ENCODE measurements around the gene DCANP1.

DNA sequence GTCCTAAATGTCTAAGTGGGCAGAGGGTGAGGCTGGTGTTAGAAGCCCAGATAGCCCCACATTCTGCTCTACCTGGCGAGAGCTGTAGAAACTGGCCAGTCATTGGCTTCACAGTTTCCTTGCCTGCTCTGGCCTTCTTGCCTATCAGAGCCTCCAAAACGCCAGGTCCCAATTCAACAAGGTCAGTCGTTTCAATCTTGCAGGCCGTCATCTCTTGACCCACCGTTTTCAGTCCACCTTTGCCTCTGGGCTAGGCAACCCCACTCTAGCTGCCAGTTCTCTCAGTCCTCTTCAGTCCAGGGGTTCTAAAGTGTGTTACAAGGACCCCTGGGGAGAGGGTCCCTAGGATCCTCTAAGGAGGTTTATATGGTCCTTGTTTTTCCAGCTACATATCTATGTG, 25.0 kb upstream of the DCANP1 start:
- no peak for TF ChIP-seq POLR2AphosphoS5 (IDR thresholded peaks at IDR 0.05)
- TF ChIP-seq, protein P1, sequence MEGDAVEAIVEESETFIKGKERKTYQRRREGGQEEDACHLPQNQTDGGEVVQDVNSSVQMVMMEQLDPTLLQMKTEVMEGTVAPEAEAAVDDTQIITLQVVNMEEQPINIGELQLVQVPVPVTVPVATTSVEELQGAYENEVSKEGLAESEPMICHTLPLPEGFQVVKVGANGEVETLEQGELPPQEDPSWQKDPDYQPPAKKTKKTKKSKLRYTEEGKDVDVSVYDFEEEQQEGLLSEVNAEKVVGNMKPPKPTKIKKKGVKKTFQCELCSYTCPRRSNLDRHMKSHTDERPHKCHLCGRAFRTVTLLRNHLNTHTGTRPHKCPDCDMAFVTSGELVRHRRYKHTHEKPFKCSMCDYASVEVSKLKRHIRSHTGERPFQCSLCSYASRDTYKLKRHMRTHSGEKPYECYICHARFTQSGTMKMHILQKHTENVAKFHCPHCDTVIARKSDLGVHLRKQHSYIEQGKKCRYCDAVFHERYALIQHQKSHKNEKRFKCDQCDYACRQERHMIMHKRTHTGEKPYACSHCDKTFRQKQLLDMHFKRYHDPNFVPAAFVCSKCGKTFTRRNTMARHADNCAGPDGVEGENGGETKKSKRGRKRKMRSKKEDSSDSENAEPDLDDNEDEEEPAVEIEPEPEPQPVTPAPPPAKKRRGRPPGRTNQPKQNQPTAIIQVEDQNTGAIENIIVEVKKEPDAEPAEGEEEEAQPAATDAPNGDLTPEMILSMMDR (IDR thresholded peaks at IDR 0.05) = no peak
- TF ChIP-seq POLR2A (IDR thresholded peaks at IDR 0.05; ENCODE audit: low read depth) = no peak

Measured in esophagus muscularis mucosa (tissue), 3 donors.